Rectal smooth muscle tissue (tissue), 1 donor: ENCODE data around the gene SIGLEC1.

ENCODE experiments used
- H3K27ac ChIP-seq: one replicate; pipeline ENCODE4 v1.7.0; 2013; ENCODE audit warnings: low read depth, low read length, inconsistent platforms
- H3K27me3 ChIP-seq: one replicate; pipeline ENCODE4 v1.7.0; 2013; ENCODE audit warnings: low read length; ENCODE audit not compliant: control insufficient read depth, insufficient read depth
- H3K36me3 ChIP-seq: one replicate; pipeline ENCODE4 v1.7.0; 2013; ENCODE audit warnings: low read length; ENCODE audit not compliant: control insufficient read depth, insufficient read depth
- H3K4me1 ChIP-seq: one replicate; pipeline ENCODE4 v1.7.0; 2013; ENCODE audit warnings: low read length; ENCODE audit not compliant: control insufficient read depth, insufficient read depth
- H3K4me3 ChIP-seq: one replicate; pipeline ENCODE4 v1.7.0; 2013; ENCODE audit warnings: low read length
- H3K9ac ChIP-seq: one replicate; pipeline ENCODE4 v1.7.0; 2013; ENCODE audit warnings: low read length

SIGLEC1 gene

GRCh38 chr20:3712279-3712873 lies at the start of gene SIGLEC1:
Gene SIGLEC1, minus strand, starts transcription at chr20:3712600. Its CDS starts 5,472 bp downstream, at chr20:3707128.
- Histone ChIP-seq H3K36me3 (no peaks in the 10 kb centered on the region), H3K4me1 (peaks cover 3% of the 10 kb centered on the region), H3K4me3 (no peak within 1 kb of the TSS), H3K27ac (no peak within 1 kb of the TSS), H3K27me3 (no peaks in the 10 kb centered on the region), H3K9ac (no peak within 1 kb of the TSS)

GRCh38 chr20:3760655-3761348 lies 48.4 kb upstream of the SIGLEC1 start:
- no peak overlapping the region for H3K27ac ChIP-seq
- peaks cover 7% of the 10 kb centered on the region for H3K4me1 ChIP-seq

DNA sequence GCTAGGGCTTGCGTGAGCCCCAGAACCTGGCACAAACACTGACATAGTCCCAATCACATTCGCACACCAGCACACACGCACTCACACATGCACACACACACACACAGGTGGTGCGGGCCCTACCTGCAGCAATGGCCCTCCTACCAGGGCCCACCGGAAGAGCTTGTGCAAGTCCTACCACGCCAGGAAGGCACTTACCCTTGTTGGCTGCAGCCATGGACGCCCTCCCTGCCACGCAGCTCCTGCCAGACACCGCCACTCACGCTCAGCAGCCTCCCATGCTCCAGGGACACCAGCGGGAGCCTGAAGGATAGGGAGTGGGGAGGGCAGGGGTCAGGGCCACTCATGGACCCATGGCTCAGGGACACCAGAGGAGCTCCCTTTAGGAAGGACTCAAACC lies 47.5 kb upstream of the SIGLEC1 start:
- H3K9ac ChIP-seq: no peak overlapping the region
- H3K27ac ChIP-seq: no peak overlapping the region

More at GRCh38 chr20:3760655-3761348, 48.4 kb upstream of the SIGLEC1 start:
- Histone ChIP-seq H3K4me3 (no peak overlapping the region), H3K9ac (no peak overlapping the region), H3K36me3 (peaks cover 11% of the 10 kb centered on the region), H3K27me3 (no peaks in the 10 kb centered on the region)

DNA sequence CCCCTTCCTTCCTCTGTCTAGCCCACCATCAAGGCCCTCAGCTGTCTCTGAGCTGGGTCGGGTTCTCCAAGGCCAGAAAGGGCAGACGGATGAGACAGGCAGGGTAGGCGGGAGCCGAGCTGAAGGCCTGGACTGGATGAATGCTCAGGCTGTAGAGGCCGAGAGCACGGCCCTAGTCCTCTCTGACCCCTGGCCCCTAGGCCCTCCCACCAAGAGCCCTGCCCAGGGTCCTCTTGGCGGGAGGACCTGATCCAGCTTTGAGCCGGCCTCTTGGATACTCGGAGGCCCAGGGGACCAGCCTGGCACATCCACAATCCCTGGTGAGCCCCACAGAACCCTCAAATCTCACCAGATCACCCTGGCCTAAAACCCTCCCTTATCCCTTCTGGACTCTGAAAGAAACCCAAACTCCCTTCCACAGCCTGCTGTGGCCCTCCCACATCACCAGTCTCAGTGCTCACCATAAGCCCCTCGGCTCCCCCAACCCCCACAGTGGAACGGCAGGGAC lies 47.0 kb upstream of the SIGLEC1 start:
- H3K4me1 ChIP-seq: peaks cover 6% of the 10 kb centered on the region
- H3K27ac ChIP-seq: no peak overlapping the region
- H3K9ac ChIP-seq: no peak overlapping the region
- H3K4me3 ChIP-seq: no peak overlapping the region
- H3K36me3 ChIP-seq: peaks cover 11% of the 10 kb centered on the region
- no peaks in the 10 kb centered on the region for H3K27me3 ChIP-seq

More for the DNA sequence above, 47.5 kb upstream of the SIGLEC1 start:
- H3K4me3 ChIP-seq: no peak overlapping the region
- peaks cover 11% of the 10 kb centered on the region for H3K36me3 ChIP-seq
- no peaks in the 10 kb centered on the region for H3K27me3 ChIP-seq
- peaks cover 6% of the 10 kb centered on the region for H3K4me1 ChIP-seq

DNA sequence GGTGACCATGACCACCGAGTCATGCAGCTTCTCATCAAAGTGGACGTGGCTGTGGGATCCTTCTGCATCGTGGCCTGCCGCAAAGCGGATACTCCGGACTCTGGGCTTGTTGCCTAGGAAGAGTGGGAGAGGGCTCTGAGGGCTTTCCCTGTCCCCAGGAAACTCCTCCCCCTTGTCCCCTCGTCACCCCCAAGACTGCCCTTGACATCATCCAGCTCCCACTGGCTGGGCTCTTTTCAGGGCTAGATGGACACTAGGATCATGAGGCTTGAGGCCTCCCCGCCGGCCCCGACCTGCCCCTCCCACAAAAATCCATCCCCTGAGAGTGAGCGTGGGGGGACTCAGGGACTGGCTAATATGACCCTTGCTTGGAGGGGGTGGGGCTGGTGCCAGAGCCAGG lies 46.2 kb upstream of the SIGLEC1 start:
- Histone ChIP-seq H3K36me3 (peaks cover 11% of the 10 kb centered on the region), H3K4me1 (peaks cover 6% of the 10 kb centered on the region), H3K9ac (no peak overlapping the region), H3K4me3 (no peak overlapping the region), H3K27me3 (no peaks in the 10 kb centered on the region), H3K27ac (no peak overlapping the region)

GRCh38 chr20:3757268-3757667 lies 44.9 kb upstream of the SIGLEC1 start:
- peaks cover 4% of the 10 kb centered on the region for H3K4me1 ChIP-seq
- no peak overlapping the region for H3K27ac ChIP-seq
- H3K27me3 ChIP-seq: no peaks in the 10 kb centered on the region
- no peak overlapping the region for H3K9ac ChIP-seq
- H3K4me3 ChIP-seq: no peak overlapping the region
- peaks cover 11% of the 10 kb centered on the region for H3K36me3 ChIP-seq

DNA sequence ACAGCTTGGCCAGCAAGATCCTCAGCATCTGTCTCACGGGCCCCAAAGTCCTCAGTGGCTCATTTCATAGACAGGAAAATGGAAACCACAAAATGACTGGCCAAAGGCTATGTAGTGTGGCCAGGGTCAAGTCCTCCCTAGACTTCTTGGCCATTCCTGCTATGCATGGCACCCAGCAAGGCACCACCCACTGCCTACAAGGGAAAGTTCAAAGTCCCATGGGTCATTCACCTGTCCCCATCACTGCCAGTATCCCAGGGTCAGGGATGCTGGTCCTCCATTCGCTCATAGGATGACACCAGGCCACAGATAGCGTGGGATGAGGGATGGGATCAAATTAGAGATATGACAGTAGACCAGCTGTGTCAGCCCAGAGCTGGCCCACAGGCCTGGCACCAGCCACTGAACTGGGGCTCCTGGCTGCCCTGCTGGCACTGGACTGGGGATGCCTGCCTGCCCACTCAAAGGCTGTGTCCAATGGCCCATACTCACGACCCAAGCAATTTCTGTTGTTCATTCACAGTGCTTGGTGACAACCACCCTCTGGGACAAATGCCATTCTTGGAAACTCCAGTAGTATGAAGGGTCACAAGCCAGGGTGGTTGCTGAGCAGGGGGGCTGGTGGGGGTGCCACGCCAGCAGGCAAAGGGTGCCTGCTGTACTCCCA lies 43.5 kb upstream of the SIGLEC1 start:
- no peak overlapping the region for H3K27ac ChIP-seq
- no peak overlapping the region for H3K4me3 ChIP-seq
- H3K27me3 ChIP-seq: no peaks in the 10 kb centered on the region
- H3K4me1 ChIP-seq: peaks cover 3% of the 10 kb centered on the region
- H3K36me3 ChIP-seq: peaks cover 11% of the 10 kb centered on the region
- H3K9ac ChIP-seq: no peak overlapping the region

- no peaks in the 10 kb centered on the region for H3K27me3 ChIP-seq
- H3K36me3 ChIP-seq: peaks cover 11% of the 10 kb centered on the region
- no peak overlapping the region for H3K27ac ChIP-seq
- no peaks in the 10 kb centered on the region for H3K4me1 ChIP-seq
- no peak overlapping the region for H3K4me3 ChIP-seq
- H3K9ac ChIP-seq: no peak overlapping the region
Observed at GRCh38 chr20:3755269-3755668, 42.9 kb upstream of the SIGLEC1 start.

DNA sequence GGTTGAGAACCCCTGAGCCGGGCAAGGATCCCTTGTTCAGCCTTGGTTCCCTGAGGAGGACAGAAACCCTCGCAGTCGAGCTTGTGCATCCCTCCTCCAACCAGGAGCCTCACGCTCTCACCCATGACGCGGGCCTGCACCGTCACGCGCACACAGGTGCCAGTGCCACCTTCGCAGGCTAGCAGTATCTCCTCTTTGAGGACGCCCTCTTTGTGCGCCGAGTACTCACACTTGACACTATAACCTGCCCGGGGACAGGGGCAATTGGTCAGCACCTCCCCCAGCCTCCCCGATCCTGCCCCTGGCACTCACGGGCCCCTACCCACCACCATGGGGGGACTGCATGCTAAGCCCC lies 41.9 kb upstream of the SIGLEC1 start:
- Histone ChIP-seq H3K4me3 (no peak overlapping the region), H3K36me3 (peaks cover 8% of the 10 kb centered on the region), H3K4me1 (no peaks in the 10 kb centered on the region), H3K27ac (no peak overlapping the region), H3K9ac (no peak overlapping the region), H3K27me3 (no peaks in the 10 kb centered on the region)

GRCh38 chr20:3753501-3754275 lies 41.3 kb upstream of the SIGLEC1 start:
- Histone ChIP-seq H3K4me1 (no peaks in the 10 kb centered on the region), H3K27me3 (no peaks in the 10 kb centered on the region), H3K4me3 (no peak overlapping the region), H3K27ac (no peak overlapping the region), H3K36me3 (peaks cover 8% of the 10 kb centered on the region), H3K9ac (no peak overlapping the region)

DNA sequence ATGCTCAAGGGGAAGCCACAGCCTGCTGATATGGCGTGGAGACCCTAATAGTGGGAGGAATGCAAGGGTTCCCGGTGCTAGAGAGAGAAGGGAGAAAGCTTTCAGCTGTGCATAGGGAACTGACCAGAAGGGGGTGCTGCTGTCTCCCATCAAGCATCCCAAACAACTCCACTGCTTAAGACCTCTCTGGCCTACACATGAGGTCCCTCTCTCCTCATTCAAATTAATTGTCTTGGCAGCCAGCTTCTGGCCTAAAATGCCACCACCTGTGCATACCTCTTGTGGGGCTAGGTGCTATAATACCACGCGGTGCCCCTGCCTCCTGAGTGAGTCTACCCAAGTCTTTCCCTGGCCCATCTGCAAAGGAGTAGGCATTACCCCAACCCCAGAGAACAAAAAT lies 40.7 kb upstream of the SIGLEC1 start:
- no peak overlapping the region for H3K27ac ChIP-seq
- H3K9ac ChIP-seq: no peak overlapping the region
- peaks cover 4% of the 10 kb centered on the region for H3K36me3 ChIP-seq
- no peaks in the 10 kb centered on the region for H3K27me3 ChIP-seq
- H3K4me3 ChIP-seq: no peak overlapping the region
- H3K4me1 ChIP-seq: no peaks in the 10 kb centered on the region

GRCh38 chr20:3752386-3752759 lies 40.0 kb upstream of the SIGLEC1 start:
- Histone ChIP-seq H3K27ac (peak overlapping the region; percentile 7), H3K27me3 (no peaks in the 10 kb centered on the region), H3K4me1 (no peaks in the 10 kb centered on the region), H3K9ac (peak overlapping the region; percentile 5), H3K4me3 (peak overlapping the region; percentile 42), H3K36me3 (peaks cover 2% of the 10 kb centered on the region)
